Karpas-422 (cell line): ENCODE measurements around the gene MMS19. TPM values are rescaled to one million over a fixed set of nuclear protein-coding genes. Genes with fewer than 3 reads are reported as not detected.

ENCODE experiments used
- DNase-seq: peaks from one replicate; pipeline ENCODE4 v3.0.0-alpha.2; 2015
- H2AFZ ChIP-seq: fragments of 200-600 bp; sonication (generic); 2 replicates; pipeline ENCODE4 v1.6.1; 2014; ENCODE audit warnings: antibody characterized with exemption, low read length, mixed read lengths
- H3K27ac ChIP-seq: fragments of 200-600 bp; sonication (generic); 2 replicates; pipeline ENCODE4 v1.5.1; 2014; ENCODE audit warnings: mild to moderate bottlenecking, low read length, moderate library complexity
- H3K27me3 ChIP-seq: fragments of 200-600 bp; sonication (generic); 2 replicates; pipeline ENCODE4 v1.6.1; 2014; ENCODE audit warnings: low read length, mixed read lengths
- H3K36me3 ChIP-seq: fragments of 200-600 bp; sonication (generic); 2 replicates; pipeline ENCODE4 v1.6.1; 2014; ENCODE audit warnings: low read length, mixed read lengths; ENCODE audit not compliant: insufficient read depth
- H3K4me1 ChIP-seq: fragments of 200-600 bp; sonication (generic); 2 replicates; pipeline ENCODE4 v1.6.1; 2014; ENCODE audit warnings: mild to moderate bottlenecking, low read length, mixed read lengths
- H3K4me2 ChIP-seq: fragments of 200-600 bp; sonication (generic); 2 replicates; pipeline ENCODE4 v1.6.1; 2014; ENCODE audit warnings: low read length, low read depth, mild to moderate bottlenecking; ENCODE audit not compliant: poor library complexity, severe bottlenecking
- H3K4me3 ChIP-seq: fragments of 200-600 bp; sonication (generic); 2 replicates; pipeline ENCODE4 v1.5.1; 2014; ENCODE audit warnings: mild to moderate bottlenecking, antibody characterized with exemption, low read length, mixed read lengths
- H3K79me2 ChIP-seq: fragments of 200-600 bp; sonication (generic); 2 replicates; pipeline ENCODE4 v1.6.1; 2014; ENCODE audit warnings: mild to moderate bottlenecking, low read length, mixed read lengths
- H3K9ac ChIP-seq: fragments of 200-600 bp; sonication (generic); 2 replicates; pipeline ENCODE4 v1.6.0; 2014; ENCODE audit warnings: low read length
- H3K9me2 ChIP-seq: fragments of 200-600 bp; sonication (generic), shearing (Covaris generic); replicated peaks from 2 replicates; pipeline ENCODE4 v1.6.0; 2014; ENCODE audit warnings: mild to moderate bottlenecking, low read length, moderate library complexity; ENCODE audit not compliant: insufficient read depth
- H3K9me3 ChIP-seq: fragments of 300-700, 200-600 bp; sonication (generic); 2 replicates; pipeline ENCODE4 v1.6.1; 2014; ENCODE audit warnings: low read length, mixed read lengths
- H4K20me1 ChIP-seq: fragments of 200-600 bp; sonication (generic); 2 replicates; pipeline ENCODE4 v1.6.1; 2014; ENCODE audit warnings: mild to moderate bottlenecking, antibody characterized with exemption, low read length, low read depth; ENCODE audit not compliant: insufficient read depth
- total RNA-seq: library from RNA; depleted of rRNA; stranded (reverse); fragments of >200 nt; shearing (Covaris generic); gene quantifications from 2 replicates; pipeline ENCODE4 v1.2.3, GENCODE V29; 2014; ENCODE audit warnings: low replicate concordance

MMS19 gene
- total RNA-seq, 1 experiment from 2014 or later = 45.2 TPM

DNA sequence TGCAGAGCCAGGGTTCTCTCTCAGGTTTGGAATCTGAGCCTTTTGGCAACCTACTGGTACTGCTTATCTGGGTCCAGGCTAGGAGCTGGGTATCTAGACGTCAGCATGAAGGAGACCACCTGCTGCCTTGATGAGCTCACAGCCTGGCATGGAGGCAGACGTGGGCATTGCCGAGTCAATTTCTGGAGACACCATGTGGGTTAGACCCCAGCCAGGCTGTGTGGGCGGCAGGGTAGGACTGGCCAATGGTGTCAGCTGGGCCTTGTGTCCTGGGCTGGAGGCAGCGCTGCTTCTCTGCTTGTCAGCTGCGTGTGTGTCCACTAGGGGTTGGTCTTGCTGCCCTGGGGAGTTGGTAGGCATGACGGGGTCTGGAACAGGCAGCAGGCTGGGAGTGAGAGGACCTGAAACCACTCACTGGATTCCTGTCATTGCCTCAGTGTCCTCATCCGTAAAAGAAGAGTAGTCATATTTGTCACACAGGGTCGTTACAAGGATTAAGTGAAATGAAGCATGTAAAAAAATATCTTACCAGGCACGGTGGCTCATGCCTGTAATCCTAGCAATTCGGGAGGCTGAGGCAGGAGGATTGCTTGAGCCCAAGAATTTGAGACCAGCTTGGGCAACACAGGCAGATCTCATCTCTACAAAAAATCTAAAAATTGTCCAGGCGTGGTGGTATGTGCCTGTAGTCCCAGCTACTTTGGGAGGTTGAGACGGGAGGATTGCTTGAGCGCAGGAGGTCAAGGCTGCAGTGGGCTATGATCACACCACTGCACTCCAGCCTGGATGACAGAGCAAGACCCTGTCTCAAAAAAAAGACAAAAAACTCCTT, 42.7 kb upstream of the MMS19 start:
- Histone ChIP-seq H2AFZ (no peak overlapping the region), H3K4me2 (no peak overlapping the region), H3K4me3 (no peak overlapping the region), H3K9ac (no peak overlapping the region), H3K4me1 (no peaks in the 10 kb centered on the region; the same call in 1 of the 2 replicates), H3K36me3 (no peaks in the 10 kb centered on the region), H3K9me2 (no peaks in the 10 kb centered on the region), H3K79me2 (no peaks in the 10 kb centered on the region), H3K9me3 (no peaks in the 10 kb centered on the region), H4K20me1 (no peaks in the 10 kb centered on the region), H3K27ac (no peak overlapping the region), H3K27me3 (no peaks in the 10 kb centered on the region)
- no peak for DNase-seq

DNA sequence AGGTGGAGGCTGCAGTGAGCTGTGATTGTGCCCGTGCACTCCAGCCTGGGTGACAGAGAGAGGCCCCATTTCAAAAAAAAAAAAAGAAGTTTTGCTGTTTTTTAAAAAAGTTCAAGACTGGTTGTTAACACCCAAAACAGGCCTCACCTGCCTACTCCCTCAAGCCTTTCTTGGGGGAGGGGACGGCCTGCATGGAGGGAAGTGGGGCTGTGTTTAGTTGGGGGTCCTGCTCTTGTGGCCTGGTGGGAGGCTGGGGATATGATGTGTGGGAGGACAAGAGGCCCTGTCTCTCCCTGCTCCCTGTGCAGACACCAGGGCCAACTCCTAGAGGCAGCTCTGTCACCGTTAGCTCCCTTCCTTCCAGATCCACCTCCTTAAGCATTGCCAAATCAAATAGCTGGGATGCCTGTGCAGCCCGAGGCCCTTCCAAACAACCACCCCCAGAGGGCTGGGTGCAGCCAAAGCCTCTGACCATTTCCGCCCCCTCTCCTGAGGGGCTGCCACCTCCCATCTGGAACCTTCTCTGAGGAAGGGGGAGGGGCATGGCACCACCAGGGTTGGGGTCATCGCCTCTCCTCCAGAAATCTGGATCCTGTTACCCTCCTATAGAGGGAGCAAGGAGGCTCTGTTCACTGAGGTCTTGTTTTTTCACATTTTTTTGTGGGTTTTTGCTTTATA, 41.4 kb upstream of the MMS19 start:
- DNase-seq = no peak
- Histone ChIP-seq H3K9ac (no peak overlapping the region), H3K4me2 (no peak overlapping the region)

DNA sequence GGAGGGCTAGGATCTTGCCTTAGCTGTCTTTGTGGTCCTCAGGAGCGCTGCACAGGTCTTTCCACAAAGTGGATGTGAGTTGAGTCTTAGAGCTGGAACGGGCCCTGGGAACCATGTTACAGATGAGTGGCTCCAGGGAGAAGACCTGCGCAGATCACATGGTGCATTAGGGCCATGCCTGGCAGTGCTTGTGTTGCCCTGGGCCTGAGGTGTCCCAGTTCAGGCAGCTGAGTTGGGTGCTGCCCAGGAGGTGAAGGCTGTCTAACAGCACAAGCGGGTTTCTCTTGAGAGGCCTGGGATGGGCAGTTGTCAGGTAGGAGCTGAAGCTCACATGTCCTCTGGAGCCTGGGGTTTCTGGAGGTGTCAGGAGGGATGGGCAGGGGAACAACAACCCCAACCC, 40.6 kb upstream of the MMS19 start:
- Histone ChIP-seq H3K27ac (no peak overlapping the region), H3K9me2 (no peaks in the 10 kb centered on the region), H3K9ac (no peak overlapping the region), H3K4me1 (no peaks in the 10 kb centered on the region; the same call in 1 of the 2 replicates), H4K20me1 (no peaks in the 10 kb centered on the region), H3K4me3 (no peak overlapping the region), H3K27me3 (no peaks in the 10 kb centered on the region), H3K79me2 (no peaks in the 10 kb centered on the region), H3K9me3 (no peaks in the 10 kb centered on the region), H3K4me2 (no peak overlapping the region), H3K36me3 (no peaks in the 10 kb centered on the region), H2AFZ (no peak overlapping the region)
- no peak for DNase-seq

More for the DNA sequence above, 41.4 kb upstream of the MMS19 start:
- Histone ChIP-seq H3K79me2 (no peaks in the 10 kb centered on the region), H4K20me1 (no peaks in the 10 kb centered on the region), H3K4me1 (no peaks in the 10 kb centered on the region; the same call in 1 of the 2 replicates), H2AFZ (no peak overlapping the region), H3K36me3 (no peaks in the 10 kb centered on the region), H3K27me3 (no peaks in the 10 kb centered on the region), H3K9me3 (no peaks in the 10 kb centered on the region), H3K9me2 (no peaks in the 10 kb centered on the region), H3K27ac (no peak overlapping the region), H3K4me3 (no peak overlapping the region)

DNA sequence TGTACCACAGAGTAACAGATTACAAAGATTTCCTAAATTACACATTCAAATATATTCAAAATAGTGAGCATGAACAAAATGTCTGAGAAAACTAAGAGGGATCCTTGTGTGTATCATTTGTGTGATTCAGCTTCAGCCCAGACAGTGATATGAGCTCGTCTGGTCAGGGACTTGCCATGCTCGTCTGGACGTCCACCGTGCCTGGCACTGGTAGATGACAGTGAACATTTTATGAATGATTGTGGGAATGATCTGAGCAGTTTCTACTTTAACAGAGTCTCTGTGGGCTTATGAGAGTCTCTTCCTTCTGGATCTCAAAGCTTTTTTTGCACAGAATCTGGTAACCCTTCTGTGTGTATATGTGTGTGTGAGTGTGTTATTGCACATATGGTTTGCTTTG, 40.2 kb upstream of the MMS19 start:
- no peak overlapping the region for H3K9ac ChIP-seq
- no peak for DNase-seq
- H3K4me3 ChIP-seq = no peak overlapping the region
- no peaks in the 10 kb centered on the region; the same call in 1 of the 2 replicates for H3K4me1 ChIP-seq
- no peaks in the 10 kb centered on the region for H3K27me3 ChIP-seq
- H4K20me1 ChIP-seq = no peaks in the 10 kb centered on the region
- H3K36me3 ChIP-seq = no peaks in the 10 kb centered on the region
- H3K9me3 ChIP-seq = no peaks in the 10 kb centered on the region
- H3K4me2 ChIP-seq = no peak overlapping the region
- H2AFZ ChIP-seq = no peak overlapping the region
- H3K79me2 ChIP-seq = no peaks in the 10 kb centered on the region
- H3K27ac ChIP-seq = no peak overlapping the region
- no peaks in the 10 kb centered on the region for H3K9me2 ChIP-seq

DNA sequence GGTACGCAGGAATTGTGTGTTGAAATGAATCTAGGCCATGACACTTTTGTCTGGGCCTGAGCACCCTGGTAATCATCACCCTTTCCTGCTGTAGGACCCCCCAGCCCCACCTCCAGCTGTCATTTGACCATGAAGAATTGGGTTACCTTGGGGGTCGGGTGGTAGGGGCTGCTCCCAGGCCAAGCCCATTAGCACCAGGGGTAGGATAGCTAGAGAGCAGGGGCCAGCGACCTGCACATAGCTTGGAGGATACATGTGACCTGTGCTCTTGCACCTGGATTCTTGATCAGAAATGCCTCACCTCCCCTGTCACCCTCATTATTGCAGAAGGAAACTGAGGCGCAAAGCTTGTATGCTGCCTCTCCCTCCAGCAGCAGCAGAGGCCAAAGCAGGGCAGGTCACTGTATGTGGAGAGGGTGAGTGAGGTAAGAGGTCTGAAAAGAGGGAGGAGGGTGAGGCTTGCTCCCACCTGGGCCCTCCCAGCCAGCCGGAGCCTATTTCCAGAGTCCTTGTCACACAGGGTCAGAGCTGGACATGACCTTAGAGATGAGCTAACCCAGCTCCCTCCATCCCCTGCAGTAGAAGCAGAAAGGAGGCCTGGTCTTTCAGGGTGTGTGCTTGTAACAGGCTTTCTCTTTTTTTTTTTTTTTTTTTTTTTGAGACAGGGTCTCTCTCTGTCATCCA, 39.1 kb upstream of the MMS19 start:
- no peak overlapping the region for H2AFZ ChIP-seq
- H3K79me2 ChIP-seq = no peaks in the 10 kb centered on the region
- no peaks in the 10 kb centered on the region for H3K9me3 ChIP-seq
- H4K20me1 ChIP-seq = no peaks in the 10 kb centered on the region
- no peaks in the 10 kb centered on the region for H3K27me3 ChIP-seq
- no peak overlapping the region for H3K27ac ChIP-seq
- H3K4me2 ChIP-seq = no peak overlapping the region
- DNase-seq = no peak
- H3K4me1 ChIP-seq = no peaks in the 10 kb centered on the region
- H3K36me3 ChIP-seq = no peaks in the 10 kb centered on the region
- no peaks in the 10 kb centered on the region for H3K9me2 ChIP-seq
- no peak overlapping the region for H3K9ac ChIP-seq
- H3K4me3 ChIP-seq = no peak overlapping the region

DNA sequence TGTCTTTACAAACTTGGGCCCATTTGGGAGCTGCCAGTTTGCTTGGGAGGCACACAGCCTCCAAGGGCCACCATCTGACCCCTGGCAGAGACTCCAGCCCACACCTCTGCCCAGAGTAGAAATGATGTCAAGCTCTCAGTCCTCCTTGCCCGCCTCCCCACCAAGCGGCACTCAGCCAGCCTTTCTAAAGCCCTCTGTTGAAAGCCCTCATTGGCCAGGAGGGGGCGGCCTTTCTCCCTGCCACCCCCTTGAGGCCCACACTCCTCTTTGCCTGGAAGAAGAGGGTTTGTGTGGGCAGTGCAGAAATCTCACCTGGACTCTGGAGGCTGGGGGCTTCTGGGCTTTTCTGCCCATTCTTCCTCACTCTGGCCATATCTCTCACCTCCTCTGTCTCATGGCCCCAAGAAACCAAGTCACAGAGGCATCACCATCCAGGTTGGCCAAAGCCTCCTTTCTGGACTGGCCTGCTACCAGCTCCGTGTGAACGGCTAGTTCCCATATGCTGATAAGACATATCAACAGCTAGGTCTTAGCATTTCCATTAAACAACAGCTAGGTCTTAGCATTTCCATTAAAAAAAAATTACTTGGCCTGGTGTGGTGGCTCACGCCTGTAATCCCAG, 36.6 kb upstream of the MMS19 start:
- no peak overlapping the region for H3K4me3 ChIP-seq
- H2AFZ ChIP-seq = no peak overlapping the region
- no peaks in the 10 kb centered on the region for H3K4me1 ChIP-seq
- H3K27me3 ChIP-seq = no peaks in the 10 kb centered on the region
- H3K27ac ChIP-seq = no peak overlapping the region
- no peak overlapping the region for H3K4me2 ChIP-seq
- H3K9ac ChIP-seq = no peak overlapping the region
- no peaks in the 10 kb centered on the region for H3K9me3 ChIP-seq
- H3K79me2 ChIP-seq = no peaks in the 10 kb centered on the region
- no peaks in the 10 kb centered on the region for H3K9me2 ChIP-seq
- no peaks in the 10 kb centered on the region for H4K20me1 ChIP-seq
- H3K36me3 ChIP-seq = no peaks in the 10 kb centered on the region
- DNase-seq = peak; percentile 68

DNA sequence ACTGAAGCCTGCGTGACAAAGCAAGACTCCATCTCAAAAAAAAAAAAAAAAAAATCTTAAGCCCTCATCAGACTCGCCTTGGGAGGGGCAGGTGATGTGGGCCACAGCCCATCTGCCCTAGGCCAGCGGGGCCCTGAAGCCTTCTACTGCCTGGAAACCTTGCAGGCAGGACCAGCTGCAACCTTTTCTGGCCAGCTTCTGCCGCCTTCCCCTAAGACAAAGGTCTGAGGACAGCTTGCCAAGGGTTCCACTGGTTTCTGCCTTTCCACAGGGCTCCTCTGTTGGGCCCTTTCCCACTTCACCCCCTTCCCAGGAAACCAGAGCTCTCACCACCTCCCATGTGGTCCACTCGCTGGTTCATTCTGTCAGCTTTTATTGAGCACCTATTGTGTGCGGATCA, 35.7 kb upstream of the MMS19 start:
- H3K4me2 ChIP-seq = no peak overlapping the region
- no peak overlapping the region for H2AFZ ChIP-seq
- no peaks in the 10 kb centered on the region for H3K9me3 ChIP-seq
- no peaks in the 10 kb centered on the region for H4K20me1 ChIP-seq
- no peak for DNase-seq
- H3K9ac ChIP-seq = no peak overlapping the region
- no peaks in the 10 kb centered on the region for H3K9me2 ChIP-seq
- no peaks in the 10 kb centered on the region for H3K27me3 ChIP-seq
- H3K36me3 ChIP-seq = no peaks in the 10 kb centered on the region
- H3K4me1 ChIP-seq = no peaks in the 10 kb centered on the region
- no peak overlapping the region for H3K4me3 ChIP-seq
- H3K79me2 ChIP-seq = no peaks in the 10 kb centered on the region
- H3K27ac ChIP-seq = no peak overlapping the region
